Breast epithelium (tissue), 4 donors: ENCODE measurements around the gene CDH13. TPM values are rescaled to one million over a fixed set of nuclear protein-coding genes. Genes with fewer than 3 reads are reported as not detected.

ENCODE experiments used
- DNase-seq, 2 donors: peaks; one replicate each; pipeline ENCODE4 v3.0.0-alpha.2; 2019; ENCODE audit warnings: low spot score in 2 of 2
- H3K27ac ChIP-seq, 2 donors: fragments of 200-600 bp; sonication (generic) in 1 of 2; one replicate each; pipeline ENCODE4 v1.5.1; 2016 to 2019; ENCODE audit warnings: mild to moderate bottlenecking in 1 of 2
- H3K27me3 ChIP-seq, 2 donors: fragments of 200-600 bp; sonication (generic) in 1 of 2; one replicate each; pipeline versions ENCODE4 v1.5.1 to v1.6.0; 2017 to 2019; ENCODE audit warnings: control low read depth in 1 of 2, mild to moderate bottlenecking in 1 of 2
- H3K36me3 ChIP-seq: fragments of 200-600 bp; one replicate; pipeline ENCODE4 v1.5.1; 2019
- H3K4me1 ChIP-seq, 2 donors: fragments of 200-600 bp; sonication (generic); one replicate each; pipeline ENCODE4 v1.5.1; 2016 to 2019; ENCODE audit warnings: control low read depth in 1 of 2
- H3K4me3 ChIP-seq, 3 donors: fragments of 200-600 bp; sonication (generic); 1 replicate in 2 of 3; 2 replicates in 1 of 3; pipeline ENCODE4 v1.5.1; 2016 to 2019; ENCODE audit warnings: mild to moderate bottlenecking in 3 of 3, moderate library complexity in 2 of 3
- H3K9me3 ChIP-seq, 2 donors: fragments of 200-600 bp; sonication (generic) in 1 of 2; one replicate each; pipeline ENCODE4 v1.5.1; 2016 to 2019; ENCODE audit warnings: control low read depth in 1 of 2
- CTCF ChIP-seq, 3 donors: fragments of 450-650 bp; IDR thresholded peaks; one replicate each; pipeline ENCODE4 v1.5.1; 2016 to 2017; ENCODE audit warnings: antibody characterized with exemption in 3 of 3, mild to moderate bottlenecking in 3 of 3, moderate library complexity in 3 of 3
- POLR2A ChIP-seq: fragments of 450-650 bp; IDR thresholded peaks from one replicate; pipeline ENCODE4 v1.6.1; 2016; ENCODE audit warnings: antibody characterized with exemption, mild to moderate bottlenecking, moderate library complexity
- POLR2AphosphoS5 ChIP-seq, 3 donors: sonication (generic); formaldehyde crosslinking; IDR thresholded peaks; one replicate each; pipeline ENCODE4 v1.6.1; 2017; ENCODE audit warnings: antibody characterized with exemption in 3 of 3
- intact Hi-C: fragments of 100-400 bp; cut with DNase I; formaldehyde crosslinking; loops from one replicate; pipeline ENCODE4 v1.15.1; 2023; ENCODE audit warnings: low total_unique reads
- total RNA-seq, 3 donors: library from RNA; depleted of rRNA; stranded (reverse); fragments of >200 nt; gene quantifications; one replicate each; pipeline ENCODE4 v1.1.0, GENCODE V29; 2016

CDH13 gene
- total RNA-seq, 3 donors from 2014 or later, result 6.0 to 13.1 (median 11.5) TPM

- H3K9me3 ChIP-seq, result no peaks in the 10 kb centered on the region
- no peak overlapping the region for H3K27ac ChIP-seq
- H3K4me1 ChIP-seq, result no peaks in the 10 kb centered on the region
- DNase-seq, result no peak
- no peak for TF ChIP-seq CTCF (IDR thresholded peaks at IDR 0.05)
- TF ChIP-seq POLR2AphosphoS5 (IDR thresholded peaks at IDR 0.05), result no peak
- TF ChIP-seq POLR2A, result no peak
- H3K4me3 ChIP-seq, result no peak overlapping the region
- no peaks in the 10 kb centered on the region for H3K27me3 ChIP-seq
- intact Hi-C loops, result no loop called here
- H3K36me3 ChIP-seq, result no peaks in the 10 kb centered on the region
Observed at GRCh38 chr16:83843657-83844056, 1216.9 kb downstream of the CDH13 start.

- TF ChIP-seq POLR2AphosphoS5 (IDR thresholded peaks at IDR 0.05), result no peak
- no peak for TF ChIP-seq CTCF (IDR thresholded peaks at IDR 0.05)
- TF ChIP-seq POLR2A, result no peak
- H3K4me1 ChIP-seq, result no peaks in the 10 kb centered on the region
- H3K36me3 ChIP-seq, result no peaks in the 10 kb centered on the region
- intact Hi-C loops, result no loop called here
- no peak overlapping the region for H3K4me3 ChIP-seq
- H3K9me3 ChIP-seq, result no peaks in the 10 kb centered on the region
- no peak for DNase-seq
- H3K27ac ChIP-seq, result no peak overlapping the region
- H3K27me3 ChIP-seq, result no peaks in the 10 kb centered on the region
Observed at GRCh38 chr16:83845263-83845662, 1218.5 kb downstream of the CDH13 start.

GRCh38 chr16:83847371-83848225 is 1220.8 kb downstream of the CDH13 start:
- Histone ChIP-seq H3K27me3 (no peaks in the 10 kb centered on the region), H3K27ac (no peak overlapping the region), H3K4me1 (no peaks in the 10 kb centered on the region), H3K9me3 (no peaks in the 10 kb centered on the region), H3K4me3 (no peak overlapping the region), H3K36me3 (no peaks in the 10 kb centered on the region)
- DNase-seq, result no peak
- intact Hi-C loops, result no loop called here
- no peak for TF ChIP-seq CTCF (IDR thresholded peaks at IDR 0.05)
- TF ChIP-seq POLR2A, result no peak

- H3K4me1 ChIP-seq, result no peaks in the 10 kb centered on the region
- H3K36me3 ChIP-seq, result no peaks in the 10 kb centered on the region
- H3K4me3 ChIP-seq, result no peak overlapping the region
- intact Hi-C loops, result no loop called here
- no peaks in the 10 kb centered on the region for H3K9me3 ChIP-seq
- H3K27me3 ChIP-seq, result no peaks in the 10 kb centered on the region
- TF ChIP-seq POLR2A (no peak), CTCF (IDR thresholded peaks at IDR 0.05) (no peak), POLR2AphosphoS5 (IDR thresholded peaks at IDR 0.05) (no peak)
- no peak overlapping the region for H3K27ac ChIP-seq
- no peak for DNase-seq
Observed at GRCh38 chr16:83849421-83849820, 1222.7 kb downstream of the CDH13 start.
